Ovary (tissue), 9 donors: ENCODE data around the gene GPAM. TPM values are rescaled to one million over a fixed set of nuclear protein-coding genes. Genes with fewer than 3 reads are reported as not detected.

Experiments
- DNase-seq, 5 donors: peaks; one replicate each; pipeline ENCODE4 v3.0.0-alpha.2; 2019 to 2020
- H3K27ac ChIP-seq, 2 donors: fragments of 200-600 bp; one replicate each; pipeline versions ENCODE4 v1.5.1 to v1.8.0; 2019 to 2022
- H3K27me3 ChIP-seq: fragments of 200-600 bp; one replicate; pipeline ENCODE4 v1.8.0; 2022
- H3K36me3 ChIP-seq: fragments of 200-600 bp; sonication (generic); one replicate; pipeline ENCODE4 v1.5.1; 2019
- H3K4me1 ChIP-seq: one replicate; pipeline ENCODE4 v1.8.1; 2013; ENCODE audit warnings: mild to moderate bottlenecking, moderate library complexity; ENCODE audit not compliant: insufficient read depth
- H3K4me3 ChIP-seq: fragments of 200-600 bp; sonication (generic); one replicate; pipeline ENCODE4 v1.5.1; 2017
- H3K9me3 ChIP-seq, 2 donors: fragments of 200-600 bp in 1 of 2; sonication (generic) in 1 of 2; one replicate each; pipeline versions ENCODE4 v1.5.1 to v1.8.1; 2013 to 2019; ENCODE audit warnings: mild to moderate bottlenecking in 1 of 2, moderate library complexity in 1 of 2
- CTCF ChIP-seq, 3 donors: fragments of 450-650 bp in 2 of 3; fragments of 200-600 bp in 1 of 3; IDR thresholded peaks; one replicate each; pipeline versions ENCODE4 v1.5.1 to v1.8.0; 2016 to 2022; ENCODE audit warnings: antibody characterized with exemption in 3 of 3, mild to moderate bottlenecking in 1 of 3
- EP300 ChIP-seq: sonication (generic); formaldehyde crosslinking; IDR thresholded peaks from one replicate; pipeline ENCODE4 v1.6.1; 2017; ENCODE audit warnings: antibody characterized with exemption
- POLR2A ChIP-seq: fragments of 450-650 bp; IDR thresholded peaks from one replicate; pipeline ENCODE4 v1.6.1; 2017; ENCODE audit warnings: antibody characterized with exemption, mild to moderate bottlenecking, moderate library complexity
- WGBS, 3 donors: extraction: QIAGEN DNeasy Blood & Tissue Kit in 1 of 3; methylation state at CpG; one replicate each; pipeline versions ENCODE4 v1.1.5 to v1.1.7; 2013 to 2017; 5-methylcytosine and 5-hydroxymethylcytosine counted together
- intact Hi-C, 4 donors: fragments of 100-400 bp; cut with DNase I; formaldehyde crosslinking; loops; one replicate each; pipeline versions ENCODE4 v1.11.0 to v1.15.1; 2022 to 2023
- polyA plus RNA-seq, 2 donors: library from polyadenylated mRNA; stranded (reverse); fragments of 200-250 nt in 1 of 2; fragments of 350-450 nt in 1 of 2; fragmentation: Illumina TruSeq in 1 of 2; extraction: RNeasy Lipid Tissue Mini Kit (QIAGEN cat#74804) in 1 of 2; gene quantifications; one replicate each; pipeline ENCODE4 v1.2.3, GENCODE V29; 2013 to 2014
- total RNA-seq, 7 donors: library from RNA; depleted of rRNA in 2 of 7; stranded (reverse); fragments of >200 nt in 2 of 7; fragmentation: NEBNext Ultra II Directional in 3 of 7; extraction: Animal tissue kit (Norgen Biotek cat#: 25700) in 3 of 7; gene quantifications; one replicate each; pipeline versions ENCODE4 v1.1.0 to v1.2.4, GENCODE V29; 2016 to 2023
- donor health status: DM: no; HTN: no; CAD: no; lungs with moderate emphysema.
- donor health status: DM: no; HTN: no; CAD: no.
- donor health status: Bipolar disorder and iron deficiency.
- donor health status: DM: yes; HTN: yes; CAD: no.
- donor health status: DM: no; HTN: no; CAD: no.
- donor health status: DM: yes; HTN: yes; CAD: no.

GPAM gene
- total and polyA plus RNA-seq, 9 donors = 3.3 to 22.1 (median 8.7) TPM

GRCh38 chr10:112161757-112162518, 21.6 kb downstream of the GPAM start:
- no peak for TF ChIP-seq CTCF (IDR thresholded peaks at IDR 0.05)
- TF ChIP-seq POLR2A = no peak
- H3K4me1 ChIP-seq = no peaks in the 10 kb centered on the region
- H3K36me3 ChIP-seq = no peaks in the 10 kb centered on the region
- DNase-seq = no peak
- H3K9me3 ChIP-seq = no peaks in the 10 kb centered on the region
- 65 to 71% (median 68%) methylated on average over 4 of the region's 4 CpGs for WGBS, 3 donors
- no peak overlapping the region for H3K4me3 ChIP-seq
- H3K27me3 ChIP-seq = no peaks in the 10 kb centered on the region
- intact Hi-C loops = no loop called here
- no peak overlapping the region for H3K27ac ChIP-seq

- Histone ChIP-seq H3K4me1 (no peaks in the 10 kb centered on the region), H3K27ac (no peak overlapping the region), H3K36me3 (no peaks in the 10 kb centered on the region), H3K27me3 (no peaks in the 10 kb centered on the region), H3K9me3 (no peaks in the 10 kb centered on the region), H3K4me3 (no peak overlapping the region)
- WGBS, 3 donors = 91 to 97% (median 95%) methylated on average over 3 of the region's 3 CpGs
- intact Hi-C loops = no loop called here
- DNase-seq = no peak
- no peak for TF ChIP-seq CTCF (IDR thresholded peaks at IDR 0.05)
- no peak for TF ChIP-seq EP300
- TF ChIP-seq POLR2A = no peak
Observed at GRCh38 chr10:112160834-112161233, 22.7 kb downstream of the GPAM start.

- 93 to 96% (median 94%) methylated on average over 8 of the region's 8 CpGs for WGBS, 3 donors
- H3K36me3 ChIP-seq = no peaks in the 10 kb centered on the region
Observed at GRCh38 chr10:112159469-112159868, 24.1 kb downstream of the GPAM start.

GRCh38 chr10:112151524-112152039, 32.0 kb downstream of the GPAM start:
- Histone ChIP-seq H3K27ac (no peak overlapping the region), H3K4me3 (no peak overlapping the region), H3K9me3 (no peaks in the 10 kb centered on the region), H3K27me3 (no peaks in the 10 kb centered on the region), H3K36me3 (no peaks in the 10 kb centered on the region), H3K4me1 (no peaks in the 10 kb centered on the region)
- no peak for DNase-seq
- 82 to 85% (median 84%) methylated on average over 4 of the region's 4 CpGs for WGBS, 3 donors
- intact Hi-C loops = no loop called here
- TF ChIP-seq CTCF (IDR thresholded peaks at IDR 0.05) = no peak
- TF ChIP-seq POLR2A = no peak
- TF ChIP-seq EP300 = no peak

More at GRCh38 chr10:112159469-112159868, 24.1 kb downstream of the GPAM start:
- no peak overlapping the region for H3K27ac ChIP-seq
- intact Hi-C loops = no loop called here
- no peaks in the 10 kb centered on the region for H3K4me1 ChIP-seq
- no peak overlapping the region for H3K4me3 ChIP-seq
- no peaks in the 10 kb centered on the region for H3K9me3 ChIP-seq
- no peaks in the 10 kb centered on the region for H3K27me3 ChIP-seq
- TF ChIP-seq EP300 (no peak), POLR2A (no peak), CTCF (IDR thresholded peaks at IDR 0.05) (no peak)
- no peak for DNase-seq
